Endothelial cell of umbilical vein (primary cell): Measurements from ENCODE around the gene GPR68. TPM values are rescaled to one million over a fixed set of nuclear protein-coding genes. Genes with fewer than 3 reads are reported as not detected.

Source experiments
- BruUV-seq: library from RNA; stranded (reverse); fragments of 400-500 nt; replicated peaks from 2 replicates; lab custom pipeline; 2021; lab: Mats Ljungman, UMichigan
- CTCF ChIA-PET: fragments of 300-600, 350-600 bp; sonication (Branson Sonifier 250); formaldehyde crosslinking; loops from one replicate; lab custom pipeline; 2021; ENCODE audit warnings: antibody characterized with exemption, inconsistent platforms; lab: Charles Lee
- POLR2A ChIA-PET: fragments of 300-600, 350-600 bp; sonication (Branson Sonifier 250); formaldehyde crosslinking; loops from one replicate; lab custom pipeline; 2021; ENCODE audit warnings: antibody characterized with exemption, inconsistent platforms; lab: Charles Lee
- DNase-seq: peaks from one replicate; pipeline ENCODE4 v3.0.0-alpha.2; 2011; ENCODE audit warnings: low read depth, low spot score
- FAIRE-seq: peaks from 2 replicates; lab custom pipeline; 2011; peaks lifted over from hg19 to GRCh38; lab: Jason Lieb, UNC
- H2AFZ ChIP-seq: 2 replicates; pipeline ENCODE4 v1.6.0; 2012; ENCODE audit warnings: low read depth, low read length, control low read depth, inconsistent platforms
- H3K27ac ChIP-seq: 2 replicates; pipeline ENCODE4 v1.5.1; 2011; ENCODE audit warnings: low read depth, mild to moderate bottlenecking, control low read depth, low read length, moderate library complexity; ENCODE audit not compliant: insufficient read depth
- H3K27me3 ChIP-seq, 2 experiments: 2 replicates each; pipeline versions ENCODE4 v1.6.0 to v1.6.1; 2011; ENCODE audit warnings: low read length in 2 of 2, mixed read lengths in 1 of 2; ENCODE audit not compliant: control insufficient read depth in 2 of 2, insufficient read depth in 2 of 2
- H3K36me3 ChIP-seq, 2 experiments: 2 replicates in 1 of 2; 3 replicates in 1 of 2; pipeline ENCODE4 v1.5.1; 2011; ENCODE audit warnings: low read length in 2 of 2, mild to moderate bottlenecking in 1 of 2, moderate library complexity in 1 of 2; ENCODE audit not compliant: control insufficient read depth in 2 of 2, insufficient read depth in 2 of 2; ENCODE audit errors: extremely low read depth in 1 of 2
- H3K4me1 ChIP-seq: 3 replicates; pipeline ENCODE4 v1.5.1; 2011; ENCODE audit warnings: mild to moderate bottlenecking, low read length; ENCODE audit not compliant: control insufficient read depth, insufficient read depth; ENCODE audit errors: extremely low read depth
- H3K4me2 ChIP-seq: 2 replicates; pipeline ENCODE4 v1.6.1; 2011; ENCODE audit warnings: low read length, control low read depth, mixed read lengths; ENCODE audit not compliant: insufficient read depth
- H3K4me3 ChIP-seq, 3 experiments: fragments of 200-600 bp in 1 of 3; sonication (generic), shearing (Covaris generic) in 1 of 3; replicated peaks in 1 of 3; 2 replicates each; pipeline ENCODE4 v1.5.1; 2011 to 2016; ENCODE audit warnings: control low read depth in 3 of 3, low read length in 3 of 3, mild to moderate bottlenecking in 2 of 3, inconsistent platforms in 1 of 3, low read depth in 1 of 3, moderate library complexity in 1 of 3; ENCODE audit not compliant: insufficient read depth in 1 of 3
- H3K79me2 ChIP-seq: 2 replicates; pipeline ENCODE4 v1.6.0; 2012; ENCODE audit warnings: low read length, inconsistent platforms; ENCODE audit not compliant: control insufficient read depth, insufficient read depth
- H3K9ac ChIP-seq: replicated peaks from 2 replicates; pipeline ENCODE3; 2011; ENCODE audit warnings: low read length, control low read depth; ENCODE audit not compliant: insufficient read depth; ENCODE audit errors: extremely low read depth
- H3K9me1 ChIP-seq: replicated peaks from 3 replicates; pipeline ENCODE4 v1.6.0; 2011; ENCODE audit warnings: mild to moderate bottlenecking, low read length; ENCODE audit not compliant: control insufficient read depth, insufficient read depth; ENCODE audit errors: extremely low read depth
- H3K9me3 ChIP-seq: replicated peaks from 2 replicates; pipeline ENCODE4 v1.5.1; 2012; ENCODE audit warnings: low read length, inconsistent platforms; ENCODE audit not compliant: control insufficient read depth, insufficient read depth
- H4K20me1 ChIP-seq: replicated peaks from 2 replicates; pipeline ENCODE3; 2011; ENCODE audit warnings: mild to moderate bottlenecking, low read length; ENCODE audit not compliant: control insufficient read depth, insufficient read depth; ENCODE audit errors: extremely low read depth
- EZH2 ChIP-seq: IDR thresholded peaks from 2 replicates; pipeline ENCODE4 v1.6.1; 2012; ENCODE audit warnings: borderline replicate concordance, low read depth, mild to moderate bottlenecking, moderate library complexity, low read length, inconsistent platforms; ENCODE audit not compliant: severe bottlenecking
- FOS ChIP-seq: IDR thresholded peaks from 2 replicates; pipeline ENCODE4 v1.6.1; 2011; ENCODE audit warnings: mild to moderate bottlenecking, low read length, moderate library complexity, borderline replicate concordance; ENCODE audit not compliant: insufficient read depth
- GATA2 ChIP-seq: IDR thresholded peaks from 2 replicates; pipeline ENCODE4 v1.7.0; 2011; ENCODE audit warnings: low read depth, mild to moderate bottlenecking, moderate library complexity, mixed read lengths, low read length; ENCODE audit not compliant: insufficient read length, insufficient read depth
- JUN ChIP-seq: IDR thresholded peaks from 2 replicates; pipeline ENCODE4 v1.6.1; 2011; ENCODE audit warnings: borderline replicate concordance, low read depth; ENCODE audit not compliant: insufficient read length, insufficient read depth
- MYC ChIP-seq: IDR thresholded peaks from one replicate; pipeline ENCODE4 v1.6.1; 2011; ENCODE audit warnings: mild to moderate bottlenecking, low read depth, low read length
- POLR2A ChIP-seq: IDR thresholded peaks from 2 replicates; pipeline ENCODE4 v1.6.1; 2012; ENCODE audit warnings: low read depth, mild to moderate bottlenecking, control low read depth, low read length
- POLR2AphosphoS5 ChIP-seq: IDR thresholded peaks from 2 replicates; pipeline ENCODE4 v1.6.1; 2012; ENCODE audit warnings: low read depth, mild to moderate bottlenecking, control low read depth, low read length, moderate library complexity; ENCODE audit not compliant: insufficient read depth
- dilution Hi-C: fragments of 300-500 bp; cut with MboI; formaldehyde crosslinking; loops from one replicate; pipeline ENCODE4 v1.15.0; 2019; ENCODE audit warnings: low sequenced_read_pairs; ENCODE audit not compliant: extremely low pct_ligation_motif_present
- intact Hi-C: fragments of 100-400 bp; cut with micrococcal nuclease; formaldehyde crosslinking; loops from one replicate; pipeline ENCODE4 v1.10.0; 2022
- polyA plus RNA-seq, 4 experiments: library from polyadenylated mRNA; depleted of rRNA in 3 of 4; stranded (reverse) in 3 of 4; unstranded in 1 of 4; fragments of >200 nt; gene quantifications; 2 replicates each; pipeline versions ENCODE4 v1.2.1 to v1.2.3, GENCODE V29; 2011 to 2012; ENCODE audit warnings: missing spikeins in 1 of 4
- total RNA-seq: library from RNA; stranded (reverse); gene quantifications from 2 replicates; pipeline ENCODE4 v1.2.3, GENCODE V29; 2021
- TF ChIP-seq, protein P1 (sequence below), 2 donors: IDR thresholded peaks; 1 replicate in 1 of 2; 2 replicates in 1 of 2; pipeline ENCODE4 v1.5.1; 2011; ENCODE audit warnings: low read length in 2 of 2, mild to moderate bottlenecking in 2 of 2, moderate library complexity in 2 of 2, control low read depth in 1 of 2, inconsistent platforms in 1 of 2, low read depth in 1 of 2; ENCODE audit not compliant: insufficient read depth in 1 of 2; ENCODE audit errors: extremely low read depth in 1 of 2
- TF ChIP-seq, protein P2 (sequence below): IDR thresholded peaks from 2 replicates; pipeline ENCODE4 v1.6.1; 2011; ENCODE audit not compliant: insufficient read depth, insufficient read length

GPR68 gene
- total and polyA plus RNA-seq, 2 donors (not counting 3 experiments of a cell fraction or from before 2014, with no cell fraction given): 0.24 to 0.36 TPM

DNA sequence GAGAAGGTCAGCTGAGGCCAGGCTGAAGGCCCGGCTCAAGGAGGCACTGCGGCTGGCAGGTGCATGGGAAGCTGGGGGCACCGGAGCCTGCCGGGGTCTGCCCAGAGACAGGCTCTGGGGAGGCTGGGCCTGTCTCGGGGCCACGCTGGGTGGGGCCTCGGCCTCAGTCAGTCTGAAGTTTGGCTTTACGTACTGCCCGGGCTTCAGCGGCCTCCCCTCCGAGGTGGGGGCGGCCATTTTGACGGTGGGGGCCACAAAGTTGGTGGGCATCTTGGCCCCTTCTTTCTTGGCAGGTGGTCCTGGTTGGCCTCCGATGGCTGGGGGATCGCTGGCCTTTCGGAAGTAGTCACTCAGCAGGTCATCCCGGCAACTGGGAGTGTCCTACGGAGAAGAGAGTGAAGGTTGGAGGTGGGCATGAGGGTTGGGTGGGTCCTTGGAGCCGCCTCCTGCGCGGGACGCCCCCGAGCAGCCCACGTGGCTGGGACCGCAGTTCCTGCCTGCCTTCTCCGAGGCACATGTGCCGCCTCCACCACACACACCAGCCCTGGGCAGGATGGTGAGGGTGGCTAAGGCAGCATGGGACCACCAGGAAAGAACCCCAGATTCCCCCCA, 28.9 kb upstream of the GPR68 start:
- intact Hi-C loops: no loop called here
- dilution Hi-C loops: no loop called here
- H3K36me3 ChIP-seq: peaks cover 4 to 25% of the 10 kb centered on the region in 2 experiments
- ChIA-PET CTCF (no interaction called here), POLR2A (no interaction called here)
- no peaks in the 10 kb centered on the region for H3K9me1 ChIP-seq
- H3K9me3 ChIP-seq: no peaks in the 10 kb centered on the region
- H3K27me3 ChIP-seq: no peaks in the 10 kb centered on the region
- H4K20me1 ChIP-seq: no peaks in the 10 kb centered on the region
- no peaks in the 10 kb centered on the region for H3K4me1 ChIP-seq
- BruUV-seq: no TSS peak
- no peak overlapping the region for H3K27ac ChIP-seq
- H3K9ac ChIP-seq: no peak overlapping the region
- TF ChIP-seq FOS: no peak
- no peak for TF ChIP-seq JUN
- TF ChIP-seq GATA2: no peak
- no peak for TF ChIP-seq POLR2AphosphoS5
- TF ChIP-seq, protein P1, sequence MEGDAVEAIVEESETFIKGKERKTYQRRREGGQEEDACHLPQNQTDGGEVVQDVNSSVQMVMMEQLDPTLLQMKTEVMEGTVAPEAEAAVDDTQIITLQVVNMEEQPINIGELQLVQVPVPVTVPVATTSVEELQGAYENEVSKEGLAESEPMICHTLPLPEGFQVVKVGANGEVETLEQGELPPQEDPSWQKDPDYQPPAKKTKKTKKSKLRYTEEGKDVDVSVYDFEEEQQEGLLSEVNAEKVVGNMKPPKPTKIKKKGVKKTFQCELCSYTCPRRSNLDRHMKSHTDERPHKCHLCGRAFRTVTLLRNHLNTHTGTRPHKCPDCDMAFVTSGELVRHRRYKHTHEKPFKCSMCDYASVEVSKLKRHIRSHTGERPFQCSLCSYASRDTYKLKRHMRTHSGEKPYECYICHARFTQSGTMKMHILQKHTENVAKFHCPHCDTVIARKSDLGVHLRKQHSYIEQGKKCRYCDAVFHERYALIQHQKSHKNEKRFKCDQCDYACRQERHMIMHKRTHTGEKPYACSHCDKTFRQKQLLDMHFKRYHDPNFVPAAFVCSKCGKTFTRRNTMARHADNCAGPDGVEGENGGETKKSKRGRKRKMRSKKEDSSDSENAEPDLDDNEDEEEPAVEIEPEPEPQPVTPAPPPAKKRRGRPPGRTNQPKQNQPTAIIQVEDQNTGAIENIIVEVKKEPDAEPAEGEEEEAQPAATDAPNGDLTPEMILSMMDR (IDR thresholded peaks at IDR 0.05; ENCODE audit: extremely low read depth in 1 of 2, insufficient read depth in 1 of 2, low read depth in 1 of 2, low read length in 2 of 2): no peak
- TF ChIP-seq MYC: no peak
- TF ChIP-seq POLR2A: no peak
- no peak for TF ChIP-seq EZH2
- TF ChIP-seq, protein P2, sequence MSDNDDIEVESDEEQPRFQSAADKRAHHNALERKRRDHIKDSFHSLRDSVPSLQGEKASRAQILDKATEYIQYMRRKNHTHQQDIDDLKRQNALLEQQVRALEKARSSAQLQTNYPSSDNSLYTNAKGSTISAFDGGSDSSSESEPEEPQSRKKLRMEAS: no peak
- FAIRE-seq (no peak), DNase-seq (no peak)
- no peak overlapping the region for H2AFZ ChIP-seq
- H3K4me2 ChIP-seq: no peak overlapping the region
- H3K4me3 ChIP-seq: no peak overlapping the region
- H3K79me2 ChIP-seq: no peaks in the 10 kb centered on the region
